HG02798 (cell line): ENCODE results near the gene CALU.
A peak's percentile ranks its signal among the peaks of the same experiment; 100 is the strongest.

Experiments used
- ATAC-seq: cut with Tn5 transposase; IDR thresholded peaks from one replicate; pipeline ENCODE4 v1.9.1; 2021; ENCODE audit warnings: mild to moderate bottlenecking; ENCODE audit not compliant: unreplicated experiment, poor library complexity

The CALU gene

GRCh38 chr7:128739048-128739962 lies at the start of gene CALU:
Gene CALU (plus strand): TSS chr7:128739359. CDS start chr7:128748584, 9,225 bp downstream.
- ATAC-seq, result peak; percentile 99

GRCh38 chr7:128691227-128691626 lies 47.9 kb upstream of the CALU start:
- ATAC-seq, result no peak

- ATAC-seq, result no peak
Observed at GRCh38 chr7:128692623-128693270, 46.4 kb upstream of the CALU start.

DNA sequence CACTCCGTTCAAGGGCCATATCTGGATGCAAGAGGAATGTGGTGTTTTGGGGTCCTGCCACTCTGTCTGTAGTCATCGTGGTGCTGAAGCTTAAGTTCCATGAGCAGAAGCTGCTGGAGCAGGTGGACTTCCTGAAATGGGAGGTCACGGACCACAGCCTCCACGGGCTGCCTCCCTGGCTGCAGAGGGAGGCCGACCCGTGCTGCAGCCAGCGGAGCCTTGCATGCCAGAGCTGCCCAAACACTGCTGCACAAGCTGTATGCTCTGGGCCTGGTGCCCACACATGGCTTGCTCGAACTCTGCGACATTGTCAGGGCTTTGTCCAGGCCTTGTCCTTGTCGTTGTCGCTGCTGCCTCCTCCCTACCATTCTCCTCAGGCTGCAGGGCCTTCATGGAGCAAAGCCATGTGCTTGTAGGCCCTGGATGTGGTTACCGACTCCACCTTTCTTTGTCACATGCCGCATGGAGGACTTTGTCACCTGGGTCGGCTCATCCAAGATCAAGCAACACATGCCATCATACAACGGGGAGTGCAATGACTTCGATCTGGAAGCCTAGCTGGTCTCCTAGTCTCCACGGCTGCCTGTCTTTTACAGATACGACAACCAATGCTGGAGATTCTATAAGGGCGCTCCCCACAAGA lies 45.7 kb upstream of the CALU start:
- no peak for ATAC-seq

GRCh38 chr7:128694738-128695137 lies 44.4 kb upstream of the CALU start:
- ATAC-seq, result no peak

DNA sequence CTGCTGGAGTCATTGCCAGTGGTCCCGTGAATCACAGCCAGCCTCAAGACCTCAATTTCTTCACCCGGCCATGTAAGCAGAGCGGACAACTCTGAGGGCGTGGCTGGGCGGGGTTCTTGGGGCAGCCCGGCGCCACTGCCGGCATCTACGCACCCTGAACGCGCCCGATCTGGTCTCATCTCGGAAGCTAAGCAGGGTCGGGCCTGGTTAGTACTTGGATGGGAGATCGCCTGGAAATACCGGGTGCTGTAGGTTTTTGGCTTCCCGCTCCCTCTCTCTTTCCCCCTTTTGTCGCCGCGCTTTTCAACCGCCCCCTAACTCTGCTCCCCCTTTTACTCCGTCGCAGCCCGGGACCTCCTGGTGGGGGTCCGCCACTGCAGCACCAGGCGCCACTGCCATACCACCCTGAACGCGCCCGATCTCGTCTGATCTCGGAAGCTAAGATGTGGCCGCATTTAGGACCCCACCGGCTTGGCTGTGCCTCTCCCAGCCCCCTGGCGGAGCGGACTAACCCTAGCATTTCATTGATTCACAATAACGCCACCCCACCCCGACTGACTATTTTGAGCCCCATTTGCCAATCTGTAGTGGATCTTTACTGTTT lies 41.8 kb upstream of the CALU start:
- no peak for ATAC-seq

- no peak for ATAC-seq
Observed at GRCh38 chr7:128699196-128699712, 39.9 kb upstream of the CALU start.

GRCh38 chr7:128699895-128700294 lies 39.3 kb upstream of the CALU start:
- ATAC-seq, result no peak

- no peak for ATAC-seq
Observed at GRCh38 chr7:128701062-128701785, 37.9 kb upstream of the CALU start.

GRCh38 chr7:128703609-128704241 lies 35.4 kb upstream of the CALU start:
- ATAC-seq, result no peak

GRCh38 chr7:128705891-128706333 lies 33.2 kb upstream of the CALU start:
- no peak for ATAC-seq

DNA sequence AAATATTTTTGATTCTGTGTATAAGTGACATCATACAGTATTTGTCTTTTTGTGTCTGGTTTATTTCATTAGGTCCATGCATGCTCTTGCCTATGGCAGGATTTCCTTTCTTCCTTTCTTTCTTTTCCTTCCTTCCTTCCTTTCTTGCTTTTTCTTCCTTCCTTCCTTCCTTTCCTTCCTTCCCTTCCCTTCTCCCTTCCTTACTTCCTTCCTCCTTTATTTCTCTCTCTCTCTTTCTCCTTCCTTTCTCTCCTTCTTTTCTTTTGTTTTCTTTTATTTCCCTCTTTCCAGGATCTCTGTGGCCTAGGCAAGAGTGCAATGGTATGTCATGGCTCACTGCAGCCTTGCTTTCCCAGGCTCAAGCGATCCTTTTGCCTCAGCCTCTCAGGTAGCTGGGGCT lies 31.4 kb upstream of the CALU start:
- no peak for ATAC-seq

- no peak for ATAC-seq
Observed at GRCh38 chr7:128708235-128708634, 30.9 kb upstream of the CALU start.

GRCh38 chr7:128708824-128709223 lies 30.3 kb upstream of the CALU start:
- no peak for ATAC-seq

GRCh38 chr7:128710481-128710880 lies 28.7 kb upstream of the CALU start:
- ATAC-seq, result no peak

- ATAC-seq, result no peak
Observed at GRCh38 chr7:128713794-128714193, 25.4 kb upstream of the CALU start.

- no peak for ATAC-seq
Observed at GRCh38 chr7:128714701-128715495, 24.3 kb upstream of the CALU start.

DNA sequence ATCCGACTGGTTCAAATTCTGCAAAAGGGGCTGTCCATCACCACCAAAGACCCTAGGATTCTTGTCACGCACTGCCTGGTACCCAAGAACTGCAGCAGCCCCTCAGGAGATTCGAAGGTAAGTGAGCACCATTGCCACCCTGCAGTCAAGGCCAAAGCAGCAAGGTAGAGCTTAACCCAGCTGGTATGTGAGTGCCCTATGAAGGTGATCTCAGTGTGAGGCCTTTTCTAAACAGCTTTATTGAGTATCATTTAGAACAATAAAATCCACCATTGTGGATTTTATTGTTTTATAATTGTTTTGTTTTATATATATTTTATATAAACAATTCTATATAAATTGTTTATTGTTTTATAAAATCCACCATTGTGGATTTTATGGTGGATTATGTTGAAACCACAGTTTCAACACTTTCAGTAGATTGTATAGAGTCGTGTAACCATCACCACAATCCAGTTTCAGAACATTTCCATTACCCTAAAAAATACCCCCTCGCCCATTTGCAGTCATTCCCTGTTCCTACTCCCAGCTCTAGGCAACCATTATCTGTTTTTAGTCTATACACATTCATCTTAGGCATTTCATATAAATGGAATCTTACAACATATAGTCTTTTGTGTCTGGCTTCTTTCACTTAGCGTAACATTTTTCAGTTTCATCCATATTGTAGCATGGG lies 20.1 kb upstream of the CALU start:
- no peak for ATAC-seq
